Bronchial epithelial cell (primary cell): ENCODE results near the gene BORCS8. TPM values are rescaled to one million over a fixed set of nuclear protein-coding genes. Genes with fewer than 3 reads are reported as not detected.

Source experiments
- DNase-seq: peaks from one replicate; pipeline ENCODE4 v3.0.0-alpha.2; 2010; ENCODE audit warnings: low read depth
- FAIRE-seq: peaks from 2 replicates; lab custom pipeline; 2011; peaks lifted over from hg19 to GRCh38; lab: Jason Lieb, UNC
- H3K27me3 ChIP-seq: 2 replicates; pipeline ENCODE4 v1.5.1; 2011; ENCODE audit warnings: low read length; ENCODE audit not compliant: control insufficient read depth, insufficient read depth
- H3K36me3 ChIP-seq: 2 replicates; pipeline ENCODE4 v1.5.1; 2011; ENCODE audit warnings: low read length; ENCODE audit not compliant: control insufficient read depth, insufficient read depth
- H3K4me3 ChIP-seq: 2 replicates; pipeline ENCODE4 v1.5.1; 2011; ENCODE audit warnings: mild to moderate bottlenecking, low read depth, low read length, control low read depth
- CTCF ChIP-seq: IDR thresholded peaks from 2 replicates; pipeline ENCODE4 v1.5.1; 2011; ENCODE audit warnings: mild to moderate bottlenecking, moderate library complexity, low read length, control low read depth, inconsistent platforms; ENCODE audit not compliant: insufficient read depth, severe bottlenecking
- total RNA-seq: library from RNA; depleted of rRNA; stranded (reverse); fragments of >200 nt; gene quantifications from 2 replicates; pipeline ENCODE4 v1.2.1, GENCODE V29; 2014

The BORCS8 gene
- total RNA-seq, 1 donor from 2014 or later: 10.3 TPM

- no peak for FAIRE-seq
- no peaks in the 10 kb centered on the region for H3K36me3 ChIP-seq
- no peak for TF ChIP-seq CTCF
- no peak overlapping the region for H3K4me3 ChIP-seq
- no peaks in the 10 kb centered on the region for H3K27me3 ChIP-seq
- no peak for DNase-seq
Observed at GRCh38 chr19:19170873-19171672, 20.9 kb downstream of the BORCS8 start.

- no peaks in the 10 kb centered on the region for H3K27me3 ChIP-seq
- DNase-seq (peak; percentile 47), FAIRE-seq (no peak)
- H3K4me3 ChIP-seq: no peak within 1 kb of the TSS
- H3K36me3 ChIP-seq: no peaks in the 10 kb centered on the region
- no peak for TF ChIP-seq CTCF
Observed at GRCh38 chr19:19170053-19170872, 21.7 kb downstream of the BORCS8 start, which contains the start of gene MEF2B. MEF2B (minus strand) TSS chr19:19170263; CDS start chr19:19150735, 19,528 bp downstream.

- DNase-seq (no peak), FAIRE-seq (no peak)
- H3K27me3 ChIP-seq: no peaks in the 10 kb centered on the region
- H3K36me3 ChIP-seq: no peaks in the 10 kb centered on the region
- no peak overlapping the region for H3K4me3 ChIP-seq
- no peak for TF ChIP-seq CTCF
Observed at GRCh38 chr19:19169236-19170052, 22.5 kb downstream of the BORCS8 start.

- FAIRE-seq (no peak), DNase-seq (no peak)
- TF ChIP-seq CTCF: no peak
- Histone ChIP-seq H3K4me3 (no peak overlapping the region), H3K27me3 (no peaks in the 10 kb centered on the region), H3K36me3 (no peaks in the 10 kb centered on the region)
Observed at GRCh38 chr19:19167612-19168011, 24.3 kb downstream of the BORCS8 start.

GRCh38 chr19:19165396-19165795, 26.6 kb downstream of the BORCS8 start:
- DNase-seq (no peak), FAIRE-seq (no peak)
- Histone ChIP-seq H3K36me3 (no peaks in the 10 kb centered on the region), H3K4me3 (no peak overlapping the region), H3K27me3 (no peaks in the 10 kb centered on the region)
- TF ChIP-seq CTCF: no peak
